Measurements from ENCODE around the gene PRR15. TPM values are rescaled to one million over a fixed set of nuclear protein-coding genes. Genes with fewer than 3 reads are reported as not detected.

Gene PRR15
- total and polyA plus RNA-seq, 2 of the 13 experiments (the other 11 are each of a cell fraction or from before 2014, with no cell fraction given) = 2.3 to 7.8 TPM

DNA sequence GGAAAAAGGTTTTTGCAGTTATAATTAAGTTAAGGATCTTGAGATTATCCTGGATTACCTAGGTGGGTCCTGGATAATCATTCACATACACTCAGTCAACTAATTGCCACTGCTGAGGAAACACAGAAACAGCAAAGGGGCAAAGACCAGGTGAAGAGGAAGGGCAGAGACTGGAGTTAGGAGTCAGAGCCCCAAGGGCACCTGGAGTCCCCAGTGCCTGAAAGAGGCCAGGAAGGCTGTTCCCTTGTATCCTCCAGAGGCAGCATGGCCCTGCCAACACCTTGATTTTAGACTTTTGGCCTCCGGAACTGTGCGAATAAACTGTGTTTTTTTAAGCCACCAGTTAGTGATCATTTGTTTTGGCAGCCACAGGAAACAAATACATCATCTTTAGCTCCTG is 24.6 kb downstream of the PRR15 start:
- H3K36me3 ChIP-seq (replicated peaks in 1 of 2; ENCODE audit: control insufficient read depth in 1 of 2, insufficient read depth in 2 of 2, low read length in 2 of 2) = no peaks in the 10 kb centered on the region
- no peak for TF ChIP-seq ZNF329 (CRISPR knock-in tag; IDR thresholded peaks at IDR 0.05; ENCODE audit: low read depth)
- 0 out of 2 replicates have a peak, but pooled peaks have one; percentile 12 for TF ChIP-seq ZNF12 (CRISPR knock-in tag; IDR thresholded peaks at IDR 0.05)
- H3K4me2 ChIP-seq (ENCODE audit: low read depth, low read length) = peak overlapping the region; percentile 63
- no peaks in the 10 kb centered on the region for H4K20me1 ChIP-seq (ENCODE audit: insufficient read depth, low read length)
- H3K9me3 ChIP-seq (ENCODE audit: low read length) = no peaks in the 10 kb centered on the region
- BruUV-seq (replicated peaks) = no TSS peak
- H3K27me3 ChIP-seq (ENCODE audit: control insufficient read depth in 1 of 2, insufficient read depth in 2 of 2, low read length in 2 of 2) = no peaks in the 10 kb centered on the region
- H3K4me3 ChIP-seq (replicated peaks in 1 of 3; ENCODE audit: insufficient read depth in 1 of 3, low read depth in 2 of 3, low read length in 3 of 3) = 0 out of 6 replicates have a peak overlapping the region, but pooled peaks of 1 of the 3 experiments have one; percentile 41
- DNase-seq (ENCODE audit: low spot score) (no peak), FAIRE-seq (no peak), ATAC-seq (peak; percentile 58)
- peak overlapping the region; percentile 30 for H2AFZ ChIP-seq (ENCODE audit: low read length)
- H3K4me1 ChIP-seq (ENCODE audit: insufficient read depth, low read length) = peaks cover 22% of the 10 kb centered on the region
- no peaks in the 10 kb centered on the region for H3K79me2 ChIP-seq (ENCODE audit: insufficient read depth, low read length)
- H3K27ac ChIP-seq (ENCODE audit: extremely low read length, insufficient read depth, low read length) = no peak overlapping the region
- CTCF ChIA-PET (ENCODE audit: low intra/inter-chr PET ratio, low total read pairs) = no interaction called here
- POLR2A ChIA-PET = no interaction called here
- H3K9ac ChIP-seq (ENCODE audit: insufficient read depth, low read depth, low read length) = peak overlapping the region; percentile 11; the same call in 1 of the 2 replicates
- 22% methylated on average over 2 of the region's 2 CpGs for WGBS (ENCODE audit: low lambda C conversion rate)
- intact Hi-C loops (cut with micrococcal nuclease; ENCODE audit: unreplicated experiment) = loop anchor here (5.0 kb wide), 1 partner anchor 161 kb away; no protein-coding TSS in a partner anchor
- in situ Hi-C loops (cut with HindIII; ENCODE audit: extremely low pct_ligation_motif_present, low pct_unique_long_range_greater_than_20kb) = no loop called here

DNA sequence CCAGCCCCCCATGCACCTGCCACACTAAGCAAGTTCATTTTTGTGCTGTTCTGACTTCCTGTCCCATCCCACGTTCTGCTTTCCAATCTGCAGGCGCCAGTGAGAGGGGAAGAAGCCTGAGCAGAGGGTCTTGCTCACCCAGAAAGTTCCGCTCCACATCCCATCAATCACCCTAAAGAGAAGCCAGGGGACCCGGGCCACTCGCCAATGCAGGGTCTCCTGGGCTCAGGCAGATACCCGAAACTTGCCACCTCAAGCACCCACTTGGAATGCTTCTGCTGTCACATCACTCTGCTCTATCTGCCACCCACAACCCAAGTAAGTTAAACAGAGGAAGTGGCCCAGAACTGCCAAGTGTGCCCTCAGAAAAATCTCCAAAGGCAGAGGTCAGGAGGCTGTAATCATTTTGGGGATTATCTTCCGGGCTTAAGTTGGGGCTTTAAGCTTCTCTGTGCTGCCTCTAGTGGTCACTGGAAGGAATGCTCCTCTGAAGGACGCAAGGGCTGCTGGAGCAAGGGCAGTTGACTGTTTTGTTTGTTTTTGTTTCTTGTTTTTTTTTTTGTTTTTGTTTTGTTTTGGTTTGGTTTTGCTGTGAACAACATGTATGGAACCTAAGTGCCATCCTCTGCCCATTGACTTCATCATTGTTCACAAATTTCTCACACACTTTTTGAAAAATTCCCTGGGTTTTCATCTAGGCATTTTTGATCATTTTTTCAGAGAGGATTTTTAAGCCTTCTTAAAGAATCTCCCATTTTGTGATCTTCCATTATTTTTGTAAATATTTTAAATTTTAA is 25.5 kb downstream of the PRR15 start:
- in situ Hi-C loops (cut with HindIII; ENCODE audit: extremely low pct_ligation_motif_present, low pct_unique_long_range_greater_than_20kb) = no loop called here
- peak; percentile 94 for FAIRE-seq
- no peaks in the 10 kb centered on the region for H3K9me3 ChIP-seq (ENCODE audit: low read length)
- no peaks in the 10 kb centered on the region for H3K36me3 ChIP-seq (replicated peaks in 1 of 2; ENCODE audit: control insufficient read depth in 1 of 2, insufficient read depth in 2 of 2, low read length in 2 of 2)
- DNase-seq (ENCODE audit: low spot score) = peak; percentile 43
- ATAC-seq = peak; percentile 85
- CTCF ChIA-PET (ENCODE audit: low intra/inter-chr PET ratio, low total read pairs) = interaction anchor here (1.1 kb wide), 1 partner anchor 32 kb away, joined by 3 read pairs; no protein-coding TSS in a partner anchor
- no TSS peak for BruUV-seq (replicated peaks)
- peak overlapping the region; percentile 63 for H3K4me2 ChIP-seq (ENCODE audit: low read depth, low read length)
- WGBS (ENCODE audit: low lambda C conversion rate) = 78% methylated on average over 6 of the region's 8 CpGs
- no peaks in the 10 kb centered on the region for H4K20me1 ChIP-seq (ENCODE audit: insufficient read depth, low read length)
- H3K4me3 ChIP-seq (replicated peaks in 1 of 3; ENCODE audit: insufficient read depth in 1 of 3, low read depth in 2 of 3, low read length in 3 of 3) = peak overlapping the region in 1 of 3 experiments; percentile 41; a peak in 3 of 6 replicates
- H2AFZ ChIP-seq (ENCODE audit: low read length) = peak overlapping the region; percentile 85
- intact Hi-C loops (cut with micrococcal nuclease; ENCODE audit: unreplicated experiment) = loop anchor here (5.0 kb wide), 1 partner anchor 162 kb away; no protein-coding TSS in a partner anchor
- no peak overlapping the region for H3K27ac ChIP-seq (ENCODE audit: extremely low read length, insufficient read depth, low read length)
- peak overlapping the region; percentile 11; the same call in 1 of the 2 replicates for H3K9ac ChIP-seq (ENCODE audit: insufficient read depth, low read depth, low read length)
- no peaks in the 10 kb centered on the region for H3K27me3 ChIP-seq (ENCODE audit: control insufficient read depth in 1 of 2, insufficient read depth in 2 of 2, low read length in 2 of 2)
- peaks cover 22% of the 10 kb centered on the region for H3K4me1 ChIP-seq (ENCODE audit: insufficient read depth, low read length)
- POLR2A ChIA-PET = interaction anchor here (0.8 kb wide), 1 partner anchor 26 kb away, joined by 3 read pairs; no protein-coding TSS in a partner anchor
- H3K79me2 ChIP-seq (ENCODE audit: insufficient read depth, low read length) = no peaks in the 10 kb centered on the region
- TF ChIP-seq ZNF274 (CRISPR knock-in tag; IDR thresholded peaks at IDR 0.05) (no peak), ZNF619 (CRISPR knock-in tag; IDR thresholded peaks at IDR 0.05) (no peak), ZSCAN9 (CRISPR knock-in tag; IDR thresholded peaks at IDR 0.05; ENCODE audit: borderline replicate concordance) (no peak), AGO2 (optimal IDR thresholded peaks at IDR 0.05; ENCODE audit: low read depth, low read length) (no peak), SALL1 (CRISPR knock-in tag; IDR thresholded peaks at IDR 0.05) (peak; percentile 28; the same call in 1 of the 2 replicates), CHD4 (IDR thresholded peaks at IDR 0.05; ENCODE audit: borderline replicate concordance, low read length) (no peak), STAG1 (CRISPR knock-in tag; IDR thresholded peaks at IDR 0.05) (peak; percentile 64), NONO (IDR thresholded peaks at IDR 0.05) (no peak), NONO (CRISPR knock-in tag; conservative IDR thresholded peaks at IDR 0.05) (no peak)
- TF ChIP-seq, protein P1, sequence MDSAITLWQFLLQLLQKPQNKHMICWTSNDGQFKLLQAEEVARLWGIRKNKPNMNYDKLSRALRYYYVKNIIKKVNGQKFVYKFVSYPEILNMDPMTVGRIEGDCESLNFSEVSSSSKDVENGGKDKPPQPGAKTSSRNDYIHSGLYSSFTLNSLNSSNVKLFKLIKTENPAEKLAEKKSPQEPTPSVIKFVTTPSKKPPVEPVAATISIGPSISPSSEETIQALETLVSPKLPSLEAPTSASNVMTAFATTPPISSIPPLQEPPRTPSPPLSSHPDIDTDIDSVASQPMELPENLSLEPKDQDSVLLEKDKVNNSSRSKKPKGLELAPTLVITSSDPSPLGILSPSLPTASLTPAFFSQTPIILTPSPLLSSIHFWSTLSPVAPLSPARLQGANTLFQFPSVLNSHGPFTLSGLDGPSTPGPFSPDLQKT (CRISPR knock-in tag; IDR thresholded peaks at IDR 0.05; ENCODE audit: borderline replicate concordance) = no peak
